CD14-positive monocyte (primary cell): Measurements from ENCODE around the gene ARL13B. TPM values are rescaled to one million over a fixed set of nuclear protein-coding genes. Genes with fewer than 3 reads are reported as not detected.

Experiments used
- DNase-seq, 3 donors: peaks; one replicate each; pipeline ENCODE4 v3.0.0-alpha.2; 2011 to 2022
- H2AFZ ChIP-seq: 2 replicates; pipeline ENCODE4 v1.6.0; 2012; ENCODE audit warnings: mild to moderate bottlenecking, low read depth, low read length, inconsistent platforms; ENCODE audit not compliant: insufficient read depth, poor library complexity, severe bottlenecking
- H3K27ac ChIP-seq, 2 donors: 1 replicate in 1 of 2; 2 replicates in 1 of 2; pipeline ENCODE4 v1.5.1; 2012 to 2013; ENCODE audit warnings: low read length in 2 of 2, control low read depth in 1 of 2, inconsistent platforms in 1 of 2, low read depth in 1 of 2, mild to moderate bottlenecking in 1 of 2
- H3K27me3 ChIP-seq, 2 donors: one replicate each; pipeline versions ENCODE4 v1.6.0 to v1.6.1; 2011 to 2013; ENCODE audit warnings: low read length in 2 of 2; ENCODE audit not compliant: control insufficient read depth in 2 of 2, insufficient read depth in 2 of 2
- H3K36me3 ChIP-seq, 2 donors: replicated peaks in 1 of 2; 1 replicate in 1 of 2; 2 replicates in 1 of 2; pipeline versions ENCODE4 v1.5.1 to v1.6.1; 2012 to 2013; ENCODE audit warnings: low read length in 2 of 2, control low read depth in 1 of 2, inconsistent platforms in 1 of 2, mild to moderate bottlenecking in 1 of 2; ENCODE audit not compliant: insufficient read depth in 2 of 2, control insufficient read depth in 1 of 2
- H3K4me1 ChIP-seq, 2 donors: 1 replicate in 1 of 2; 2 replicates in 1 of 2; pipeline versions ENCODE4 v1.5.1 to v1.6.1; 2012 to 2013; ENCODE audit warnings: low read length in 2 of 2, control low read depth in 1 of 2, inconsistent platforms in 1 of 2, mild to moderate bottlenecking in 1 of 2, moderate library complexity in 1 of 2; ENCODE audit not compliant: insufficient read depth in 2 of 2, control insufficient read depth in 1 of 2
- H3K4me2 ChIP-seq: replicated peaks from 2 replicates; pipeline ENCODE3; 2012; ENCODE audit warnings: low read length, moderate library complexity, mild to moderate bottlenecking; ENCODE audit not compliant: poor library complexity, severe bottlenecking; ENCODE audit errors: extremely low read depth
- H3K4me3 ChIP-seq, 3 experiments: fragments of 200-600 bp in 1 of 3; sonication (generic) in 1 of 3; replicated peaks in 1 of 3; 1 replicate in 2 of 3; 2 replicates in 1 of 3; pipeline ENCODE4 v1.5.1; 2011 to 2013; ENCODE audit warnings: low read length in 3 of 3, mild to moderate bottlenecking in 3 of 3, control low read depth in 2 of 3, low read depth in 2 of 3, inconsistent platforms in 1 of 3, moderate library complexity in 1 of 3
- H3K79me2 ChIP-seq: 2 replicates; pipeline ENCODE4 v1.6.0; 2012; ENCODE audit warnings: mild to moderate bottlenecking, control low read depth, inconsistent platforms, low read length, moderate library complexity; ENCODE audit not compliant: insufficient read depth
- H3K9ac ChIP-seq: 2 replicates; pipeline ENCODE4 v1.6.0; 2017; ENCODE audit warnings: low read length, mild to moderate bottlenecking; ENCODE audit not compliant: insufficient read depth, poor library complexity, severe bottlenecking
- H3K9me3 ChIP-seq, 2 donors: replicated peaks in 1 of 2; 1 replicate in 1 of 2; 2 replicates in 1 of 2; pipeline versions ENCODE4 v1.5.1 to v1.6.1; 2012 to 2013; ENCODE audit warnings: low read length in 2 of 2, control low read depth in 1 of 2; ENCODE audit not compliant: control insufficient read depth in 1 of 2, insufficient read depth in 1 of 2
- H4K20me1 ChIP-seq: 2 replicates; pipeline ENCODE4 v1.6.0; 2012; ENCODE audit warnings: mild to moderate bottlenecking, low read length, control low read depth, moderate library complexity; ENCODE audit not compliant: insufficient read depth
- H3K27ac Mint-ChIP-seq, 7 donors: one replicate each; pipeline ENCODE4 v1.8.0; 2020; ENCODE audit warnings: mild to moderate bottlenecking in 7 of 7, mixed read lengths in 7 of 7, moderate library complexity in 6 of 7, inconsistent platforms in 2 of 7
- H3K27me3 Mint-ChIP-seq, 3 donors: one replicate each; pipeline ENCODE4 v1.8.0; 2021 to 2022; ENCODE audit warnings: low read depth in 3 of 3, mild to moderate bottlenecking in 3 of 3, mixed read lengths in 3 of 3, moderate library complexity in 3 of 3, inconsistent platforms in 1 of 3
- H3K36me3 Mint-ChIP-seq, 2 donors: one replicate each; pipeline ENCODE4 v1.8.0; 2020; ENCODE audit warnings: mixed read lengths in 2 of 2, inconsistent platforms in 1 of 2, mild to moderate bottlenecking in 1 of 2
- H3K4me1 Mint-ChIP-seq: one replicate; pipeline ENCODE4 v1.8.0; 2020; ENCODE audit warnings: mild to moderate bottlenecking, mixed read lengths
- H3K4me3 Mint-ChIP-seq, 2 donors: one replicate each; pipeline ENCODE4 v1.8.0; 2020; ENCODE audit warnings: mild to moderate bottlenecking in 2 of 2, mixed read lengths in 2 of 2, moderate library complexity in 1 of 2
- H3K9me3 Mint-ChIP-seq, 7 donors: one replicate each; pipeline ENCODE4 v1.8.0; 2020 to 2022; ENCODE audit warnings: mixed read lengths in 7 of 7, mild to moderate bottlenecking in 6 of 7, moderate library complexity in 6 of 7, inconsistent platforms in 2 of 7
- CTCF ChIP-seq: fragments of 200-600 bp; IDR thresholded peaks from one replicate; pipeline ENCODE4 v1.8.0; 2022; ENCODE audit warnings: antibody characterized with exemption, mild to moderate bottlenecking
- WGBS: methylation state at CpG from one replicate; pipeline ENCODE4 v1.1.5; 2013; ENCODE audit warnings: missing lambda C conversion rate; ENCODE audit not compliant: insufficient coverage; 5-methylcytosine and 5-hydroxymethylcytosine counted together
- intact Hi-C, 2 donors: fragments of 100-400 bp; cut with micrococcal nuclease; formaldehyde crosslinking; loops; one replicate each; pipeline versions ENCODE4 v1.15.0 to v1.15.1; 2023
- polyA plus RNA-seq, 3 donors: library from polyadenylated mRNA; depleted of rRNA in 1 of 3; unstranded in 2 of 3; stranded (reverse) in 1 of 3; fragments of 300-500 nt in 2 of 3; fragments of >200 nt in 1 of 3; fragmentation: Illumina TruSeq in 2 of 3; gene quantifications; 1 replicate in 2 of 3; 2 replicates in 1 of 3; pipeline ENCODE4 v1.2.3, GENCODE V29; 2012 to 2021

ARL13B gene
- polyA plus RNA-seq, 3 donors = 0.97 to 3.8 (median 3.0) TPM

DNA sequence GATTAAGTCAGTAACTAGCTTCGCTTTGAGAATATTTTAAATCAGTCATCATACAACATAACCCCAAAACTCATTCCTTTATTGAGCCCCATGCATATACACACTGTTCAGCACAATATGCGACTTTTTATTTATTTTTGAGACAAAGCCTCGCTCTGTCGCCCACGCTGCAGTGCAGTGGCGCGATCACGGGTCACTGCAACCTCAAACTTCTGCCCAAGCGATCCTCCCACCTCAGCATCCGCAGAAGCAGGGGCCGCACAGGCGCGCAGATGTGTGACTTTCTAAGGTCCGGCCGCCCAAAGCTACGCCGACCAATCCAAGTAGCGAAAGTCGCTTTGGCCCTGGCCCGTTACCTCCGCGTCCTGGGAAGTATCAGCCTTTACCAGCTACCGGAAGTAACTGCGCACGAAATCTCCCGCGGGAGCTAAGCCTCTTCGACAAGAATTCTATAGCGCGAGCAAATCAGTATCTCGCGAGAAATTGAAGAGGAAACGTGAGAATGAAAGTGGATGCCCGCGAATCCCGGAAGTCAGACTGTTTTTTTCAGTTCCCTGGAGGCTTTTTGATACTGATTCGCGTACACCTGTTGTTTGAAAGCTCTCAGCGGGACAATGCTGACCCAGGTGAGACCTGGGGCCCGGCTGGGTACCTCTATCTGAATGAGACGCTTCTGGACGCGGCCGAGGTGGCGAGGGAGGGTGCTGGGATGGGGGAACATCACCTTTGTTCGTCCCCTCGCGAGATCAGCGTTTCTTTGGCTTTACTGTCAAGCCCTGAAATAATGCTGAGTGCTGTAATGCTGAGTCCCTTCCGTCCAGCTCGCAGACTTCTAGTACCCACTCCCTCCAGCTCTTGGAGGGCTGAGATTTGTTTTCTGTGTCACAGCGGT, 82.8 kb downstream of the ARL13B start, which contains the start of the genes DHFR2 and NSUN3:
Gene DHFR2, minus strand, starts transcription at position 404 of the 892 bp plus-strand sequence. CDS start 1,405 bp downstream, outside the sequence.
Gene NSUN3, plus strand, starts transcription at position 549 of the 892 bp plus-strand sequence. Its CDS starts 66 bp downstream, at position 615.
- peak within 1 kb of the TSS; percentile 85 for H3K4me2 ChIP-seq
- H3K27ac ChIP-seq = peak within 1 kb of the TSS; percentile 94 to 98
- DNase-seq = peak; percentile 89 to 96 (median 94)
- H3K9ac ChIP-seq = peak within 1 kb of the TSS; percentile 87
- no peak for TF ChIP-seq CTCF
- Mint-ChIP-seq H3K27me3 (peaks cover 0 to 1% (median 0%) of the 10 kb centered on the region in 3 donors), H3K36me3 (peaks cover 28 to 30% of the 10 kb centered on the region in 2 donors), H3K27ac (peak within 1 kb of the TSS; percentile 100), H3K4me1 (peaks cover 41% of the 10 kb centered on the region), H3K9me3 (peaks cover 0 to 4% (median 2%) of the 10 kb centered on the region in 7 donors), H3K4me3 (peak within 1 kb of the TSS; percentile 93 to 99)
- intact Hi-C loops = loop anchor here in 1 of 2 donors (5.0 kb wide), 1 partner anchor 80 kb away; the partner anchor contains the start of gene ARL13B
- H3K9me3 ChIP-seq = no peaks in the 10 kb centered on the region
- peaks cover 0 to 22% of the 10 kb centered on the region in 2 donors for H3K36me3 ChIP-seq
- H3K27me3 ChIP-seq = no peaks in the 10 kb centered on the region
- peak within 1 kb of the TSS; percentile 69 to 86 (median 80) for H3K4me3 ChIP-seq
- WGBS = under 1% methylated on average over 44 of the region's 52 CpGs
- H2AFZ ChIP-seq = peak within 1 kb of the TSS; percentile 84
- H3K79me2 ChIP-seq = peaks cover 42% of the 10 kb centered on the region
- no peaks in the 10 kb centered on the region for H4K20me1 ChIP-seq
- H3K4me1 ChIP-seq = peaks cover 34 to 39% of the 10 kb centered on the region in 2 donors

DNA sequence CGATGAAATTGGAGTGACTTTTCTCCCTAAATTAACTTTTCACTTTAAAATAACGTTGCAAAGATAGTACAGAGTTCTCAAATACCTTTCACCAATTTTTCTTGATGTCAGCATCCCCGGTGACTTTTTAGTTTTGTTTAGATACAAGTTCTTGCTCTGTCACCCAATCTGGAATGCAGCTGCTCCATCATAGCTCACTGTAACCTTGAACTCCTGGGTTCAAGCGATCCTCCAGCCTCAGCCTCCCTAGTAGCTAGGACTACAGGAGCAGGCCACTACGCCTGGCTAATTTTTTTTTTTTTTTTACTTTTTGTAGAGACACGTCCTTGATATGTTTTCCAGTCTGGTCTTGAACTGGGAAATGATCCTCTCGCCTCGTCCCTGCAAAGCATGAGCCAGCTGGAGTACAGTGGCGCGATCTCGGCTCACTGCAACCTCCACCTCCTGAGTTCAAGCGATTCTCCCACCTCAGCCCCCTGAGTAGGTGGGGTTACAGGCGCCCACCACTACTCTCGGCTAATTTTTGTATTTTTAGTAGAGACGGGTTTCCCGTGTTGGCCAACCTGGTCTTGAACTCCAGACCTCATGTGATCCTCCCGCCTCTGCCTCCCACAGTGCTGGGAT, 83.7 kb downstream of the ARL13B start:
- Mint-ChIP-seq H3K27ac (peak overlapping the region; percentile 100), H3K4me1 (peaks cover 37% of the 10 kb centered on the region), H3K4me3 (peak overlapping the region; percentile 93 to 99), H3K27me3 (peaks cover 0 to 1% (median 0%) of the 10 kb centered on the region in 3 donors), H3K36me3 (peaks cover 34% of the 10 kb centered on the region in 2 donors), H3K9me3 (peaks cover 0 to 4% (median 2%) of the 10 kb centered on the region in 7 donors)
- Histone ChIP-seq H3K9me3 (no peaks in the 10 kb centered on the region), H2AFZ (peak overlapping the region; percentile 84), H4K20me1 (peaks cover 1% of the 10 kb centered on the region), H3K79me2 (peaks cover 49% of the 10 kb centered on the region), H3K27me3 (no peaks in the 10 kb centered on the region), H3K4me3 (peak overlapping the region; percentile 69 to 86 (median 80)), H3K9ac (peak overlapping the region; percentile 87), H3K27ac (peak overlapping the region; percentile 94 to 98), H3K4me2 (peak overlapping the region; percentile 85), H3K36me3 (peaks cover 0 to 27% of the 10 kb centered on the region in 2 donors), H3K4me1 (peaks cover 33 to 39% of the 10 kb centered on the region in 2 donors)
- TF ChIP-seq CTCF = no peak
- 83% methylated on average over 1 of the region's 17 CpGs for WGBS
- intact Hi-C loops = loop anchor here in 1 of 2 donors (5.0 kb wide), 1 partner anchor 81 kb away; the partner anchor contains the start of gene ARL13B
- peak in 1 of 3 donors; percentile 8 for DNase-seq
